HAP-1 (cell line): Measurements from ENCODE around the gene XCL1.
"Not testable (repeated sequence)": the region's sequence is repeated elsewhere in the genome, so short reads cannot be mapped to it uniquely, and the experiment has no call there.

Source experiments
- DNase-seq, 2 experiments: peaks; one replicate each; pipeline ENCODE4 v3.0.0-alpha.2; 2016 to 2020; ENCODE audit warnings: low spot score in 2 of 2
- H3K27me3 ChIP-seq: fragments of 250-450 bp; sonication (Bioruptor Pico); 2 replicates; pipeline ENCODE4 v1.5.1; 2020; ENCODE audit warnings: low read depth, mild to moderate bottlenecking, moderate library complexity
- H3K36me3 ChIP-seq: fragments of 250-450 bp; sonication (Bioruptor Pico); replicated peaks from 2 replicates; pipeline ENCODE4 v1.5.1; 2020; ENCODE audit warnings: mild to moderate bottlenecking
- H3K4me1 ChIP-seq: fragments of 250-450 bp; sonication (Bioruptor Pico); 2 replicates; pipeline ENCODE4 v1.5.1; 2020; ENCODE audit warnings: mild to moderate bottlenecking
- H3K4me3 ChIP-seq: fragments of 250-450 bp; sonication (Bioruptor Pico); 2 replicates; pipeline ENCODE4 v1.5.1; 2020; ENCODE audit warnings: mild to moderate bottlenecking, moderate library complexity
- H3K9me3 ChIP-seq: fragments of 250-450 bp; sonication (Bioruptor Pico); 2 replicates; pipeline ENCODE4 v1.5.1; 2020; ENCODE audit warnings: mild to moderate bottlenecking, moderate library complexity
- in situ Hi-C: fragments of 300-500 bp; cut with MboI; formaldehyde crosslinking; loops from 3 replicates; pipeline ENCODE4 v1.14.3; 2020; ENCODE audit warnings: low sequenced_read_pairs, inconsistent platforms, mixed read lengths

Gene XCL1

GRCh38 chr1:168554603-168555483 is 21.6 kb upstream of the XCL1 start:
- no peak for DNase-seq
- Histone ChIP-seq H3K27me3 (0 out of 2 replicates have a peak, but pooled peaks cover 2% of the 10 kb centered on the region), H3K36me3 (no peaks in the 10 kb centered on the region), H3K4me1 (no peaks in the 10 kb centered on the region), H3K9me3 (no peaks in the 10 kb centered on the region), H3K4me3 (no peak overlapping the region)
- in situ Hi-C loops = no loop called here

GRCh38 chr1:168555508-168556046 is 20.8 kb upstream of the XCL1 start:
- no peaks in the 10 kb centered on the region for H3K36me3 ChIP-seq
- H3K27me3 ChIP-seq = 0 out of 2 replicates have a peak, but pooled peaks cover 2% of the 10 kb centered on the region
- H3K4me1 ChIP-seq = no peaks in the 10 kb centered on the region
- H3K9me3 ChIP-seq = no peaks in the 10 kb centered on the region
- no peak overlapping the region for H3K4me3 ChIP-seq
- in situ Hi-C loops = no loop called here
- DNase-seq = no peak

- no peaks in the 10 kb centered on the region for H3K4me1 ChIP-seq
- no peaks in the 10 kb centered on the region for H3K36me3 ChIP-seq
- DNase-seq = no peak
- no peak overlapping the region for H3K4me3 ChIP-seq
- H3K9me3 ChIP-seq = no peaks in the 10 kb centered on the region
- 0 out of 2 replicates have a peak, but pooled peaks cover 2% of the 10 kb centered on the region for H3K27me3 ChIP-seq
- in situ Hi-C loops = no loop called here
These were observed 19.8 kb upstream of the XCL1 start for GRCh38 chr1:168556647-168557046.

- in situ Hi-C loops = no loop called here
- no peak overlapping the region for H3K4me3 ChIP-seq
- H3K36me3 ChIP-seq = no peaks in the 10 kb centered on the region
- no peaks in the 10 kb centered on the region for H3K4me1 ChIP-seq
- H3K9me3 ChIP-seq = no peaks in the 10 kb centered on the region
- no peak for DNase-seq
- H3K27me3 ChIP-seq = peaks cover 5% of the 10 kb centered on the region; the same call in 1 of the 2 replicates
These were observed 16.0 kb upstream of the XCL1 start for GRCh38 chr1:168560370-168560769.

- no peaks in the 10 kb centered on the region for H3K9me3 ChIP-seq
- H3K36me3 ChIP-seq = no peaks in the 10 kb centered on the region
- in situ Hi-C loops = no loop called here
- no peaks in the 10 kb centered on the region for H3K4me1 ChIP-seq
- H3K4me3 ChIP-seq = no peak overlapping the region
- no peak for DNase-seq
- peaks cover 8% of the 10 kb centered on the region; the same call in 1 of the 2 replicates for H3K27me3 ChIP-seq
These were observed 14.4 kb upstream of the XCL1 start for GRCh38 chr1:168561989-168562388.

- Histone ChIP-seq H3K4me1 (no peaks in the 10 kb centered on the region), H3K9me3 (no peaks in the 10 kb centered on the region), H3K36me3 (no peaks in the 10 kb centered on the region), H3K4me3 (no peak overlapping the region), H3K27me3 (peaks cover 8% of the 10 kb centered on the region; the same call in 1 of the 2 replicates)
- no peak for DNase-seq
- in situ Hi-C loops = no loop called here
These were observed 10.6 kb upstream of the XCL1 start for GRCh38 chr1:168565825-168566224.

GRCh38 chr1:168567007-168567406 is 9.4 kb upstream of the XCL1 start:
- Histone ChIP-seq H3K4me3 (no peak overlapping the region), H3K36me3 (no peaks in the 10 kb centered on the region), H3K27me3 (peaks cover 11% of the 10 kb centered on the region; the same call in 1 of the 2 replicates), H3K4me1 (no peaks in the 10 kb centered on the region), H3K9me3 (no peaks in the 10 kb centered on the region)
- in situ Hi-C loops = no loop called here
- DNase-seq = no peak

- no peaks in the 10 kb centered on the region for H3K9me3 ChIP-seq
- in situ Hi-C loops = no loop called here
- no peak overlapping the region for H3K4me3 ChIP-seq
- DNase-seq = no peak
- H3K27me3 ChIP-seq = peaks cover 12% of the 10 kb centered on the region; the same call in 1 of the 2 replicates
- H3K4me1 ChIP-seq = no peaks in the 10 kb centered on the region
- H3K36me3 ChIP-seq = no peaks in the 10 kb centered on the region
These were observed 8.8 kb upstream of the XCL1 start for GRCh38 chr1:168567568-168567967.

GRCh38 chr1:168568346-168568745 is 8.1 kb upstream of the XCL1 start:
- Histone ChIP-seq H3K27me3 (peaks cover 14% of the 10 kb centered on the region; the same call in 1 of the 2 replicates), H3K9me3 (no peaks in the 10 kb centered on the region), H3K36me3 (no peaks in the 10 kb centered on the region), H3K4me3 (no peak overlapping the region), H3K4me1 (no peaks in the 10 kb centered on the region)
- in situ Hi-C loops = no loop called here
- no peak for DNase-seq

GRCh38 chr1:168570652-168571051 is 5.8 kb upstream of the XCL1 start:
- Histone ChIP-seq H3K36me3 (no peaks in the 10 kb centered on the region), H3K4me3 (no peak overlapping the region), H3K9me3 (no peaks in the 10 kb centered on the region), H3K4me1 (no peaks in the 10 kb centered on the region), H3K27me3 (peaks cover 15% of the 10 kb centered on the region; the same call in 1 of the 2 replicates)
- no peak for DNase-seq
- in situ Hi-C loops = loop anchor here (10.0 kb wide), 1 partner anchor 136 kb away; no protein-coding TSS in a partner anchor

GRCh38 chr1:168572633-168573032 is 3.8 kb upstream of the XCL1 start:
- no peak for DNase-seq
- Histone ChIP-seq H3K36me3 (no peaks in the 10 kb centered on the region), H3K9me3 (no peaks in the 10 kb centered on the region), H3K27me3 (peaks cover 11% of the 10 kb centered on the region; the same call in 1 of the 2 replicates), H3K4me3 (no peak overlapping the region), H3K4me1 (no peaks in the 10 kb centered on the region)
- in situ Hi-C loops = loop anchor here (10.0 kb wide), 1 partner anchor 138 kb away; no protein-coding TSS in a partner anchor

GRCh38 chr1:168574234-168574633 is 2.2 kb upstream of the XCL1 start:
- peaks cover 11% of the 10 kb centered on the region; the same call in 1 of the 2 replicates for H3K27me3 ChIP-seq
- H3K4me3 ChIP-seq, H3K36me3 ChIP-seq, H3K9me3 ChIP-seq, H3K4me1 ChIP-seq: not testable (repeated sequence)
- peak; percentile 17 to 26 for DNase-seq
- in situ Hi-C loops = loop anchor here (10.0 kb wide), 1 partner anchor 139 kb away; no protein-coding TSS in a partner anchor

GRCh38 chr1:168578531-168579185 is 2.3 kb downstream of the XCL1 start:
- in situ Hi-C loops = loop anchor here (10.0 kb wide), 1 partner anchor 144 kb away; no protein-coding TSS in a partner anchor
- not testable (repeated sequence) for H3K9me3 ChIP-seq, H3K4me3 ChIP-seq, DNase-seq, H3K4me1 ChIP-seq, H3K36me3 ChIP-seq, H3K27me3 ChIP-seq
